Activated CD4-positive, alpha-beta T cell treated with anti-CD3 and anti-CD28 coated beads, Interleukin-2, Interleukin-4, amounts not matched to agents 100 ng/mL and 50 ng/mL, durations not matched to agents 16 hours and 8 hours (primary cell): ENCODE measurements around the gene ZNF334.

ENCODE experiments used
- DNase-seq: peaks from one replicate; pipeline ENCODE4 v3.0.0-alpha.2; 2020; ENCODE audit warnings: low spot score

Gene ZNF334

GRCh38 chr20:46545827-46546138 lies 32.4 kb upstream of the ZNF334 start:
- no peak for DNase-seq

- DNase-seq = peak; percentile 86
Observed at GRCh38 chr20:46545077-46545826, 31.9 kb upstream of the ZNF334 start.

GRCh38 chr20:46544576-46544975 lies 31.2 kb upstream of the ZNF334 start:
- peak; percentile 19 for DNase-seq

GRCh38 chr20:46543959-46544358 lies 30.6 kb upstream of the ZNF334 start:
- DNase-seq = no peak

- DNase-seq = no peak
Observed at GRCh38 chr20:46543033-46543432, 29.7 kb upstream of the ZNF334 start.

- no peak for DNase-seq
Observed at GRCh38 chr20:46541229-46541935, 28.0 kb upstream of the ZNF334 start.

- no peak for DNase-seq
Observed at GRCh38 chr20:46539113-46539512, 25.8 kb upstream of the ZNF334 start.

GRCh38 chr20:46530640-46531039 lies 17.3 kb upstream of the ZNF334 start:
- DNase-seq = no peak

- no peak for DNase-seq
Observed at GRCh38 chr20:46523696-46524328, 10.5 kb upstream of the ZNF334 start.

- no peak for DNase-seq
Observed at GRCh38 chr20:46523108-46523507, 9.7 kb upstream of the ZNF334 start.

- DNase-seq = peak; percentile 69
Observed at GRCh38 chr20:46520976-46521579, 7.7 kb upstream of the ZNF334 start.

- DNase-seq = no peak
Observed at GRCh38 chr20:46520540-46520939, 7.2 kb upstream of the ZNF334 start.

GRCh38 chr20:46519471-46520068 lies 6.2 kb upstream of the ZNF334 start:
- no peak for DNase-seq

GRCh38 chr20:46509523-46509922 lies 3.8 kb downstream of the ZNF334 start:
- no peak for DNase-seq

- DNase-seq = no peak
Observed at GRCh38 chr20:46507760-46508407, 5.5 kb downstream of the ZNF334 start.

GRCh38 chr20:46505506-46505905 lies 7.9 kb downstream of the ZNF334 start:
- DNase-seq = no peak

- no peak for DNase-seq
Observed at GRCh38 chr20:46501961-46502360, 11.4 kb downstream of the ZNF334 start.

GRCh38 chr20:46501337-46501942 lies 11.9 kb downstream of the ZNF334 start:
- no peak for DNase-seq

GRCh38 chr20:46494077-46494476 lies 19.3 kb downstream of the ZNF334 start:
- DNase-seq = no peak

GRCh38 chr20:46491354-46491753 lies 22.0 kb downstream of the ZNF334 start:
- DNase-seq = no peak

- no peak for DNase-seq
Observed at GRCh38 chr20:46488451-46488850, 24.9 kb downstream of the ZNF334 start.

- DNase-seq = no peak
Observed at GRCh38 chr20:46487628-46488027, 25.7 kb downstream of the ZNF334 start.
